Measurements from ENCODE around the gene TAF15. TPM values are rescaled to one million over a fixed set of nuclear protein-coding genes. Genes with fewer than 3 reads are reported as not detected.
A peak's percentile ranks its signal among the peaks of the same experiment; 100 is the strongest.

The TAF15 gene
- total and polyA plus RNA-seq, 2 of the 13 experiments (the other 11 are each of a cell fraction or from before 2014, with no cell fraction given): 25.2 to 26.5 TPM

DNA sequence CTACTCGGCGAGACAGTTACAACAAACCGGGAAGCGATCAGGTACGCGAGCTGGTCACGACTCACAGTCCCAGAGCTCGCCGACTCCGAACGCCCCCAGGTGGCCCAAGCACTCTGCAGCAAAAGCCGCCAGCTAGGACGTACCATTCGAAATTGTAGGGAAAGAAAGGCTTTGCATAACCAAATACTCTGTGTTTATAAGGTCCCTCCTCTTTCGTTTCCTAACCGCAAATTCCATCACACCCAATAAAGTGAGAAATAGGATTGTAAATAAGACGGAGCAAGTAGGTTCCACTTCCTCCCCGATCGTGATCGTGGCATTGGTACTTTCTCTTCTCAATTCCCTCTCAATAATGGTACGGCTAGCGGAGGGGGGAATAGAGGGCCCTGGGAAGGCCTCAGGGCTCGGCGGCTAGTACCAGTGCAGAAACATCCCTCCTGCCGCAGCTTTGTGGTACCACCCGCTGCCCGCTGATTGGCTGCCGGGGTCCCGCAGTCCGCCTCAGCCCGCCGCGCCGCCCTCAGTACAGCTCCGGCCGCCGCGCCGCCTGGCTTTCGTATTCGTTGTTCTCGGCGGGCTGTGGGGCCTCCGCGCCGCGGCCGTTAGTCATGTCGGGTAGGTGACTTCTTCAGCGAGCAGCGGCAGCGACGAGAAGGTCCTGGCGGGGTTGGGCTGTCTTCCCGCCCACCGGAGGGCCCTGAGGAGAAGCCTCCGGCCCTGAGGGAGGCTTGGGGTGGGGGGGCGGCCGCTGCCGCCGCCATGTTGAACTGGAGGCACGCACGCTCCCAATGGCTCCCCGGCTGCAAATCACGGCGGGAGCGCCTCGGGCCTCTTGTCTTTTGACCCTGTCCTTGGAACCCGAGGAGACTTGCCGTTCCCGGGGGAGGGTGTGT is at the start of gene TAF15 (continued):
- no peak for TF ChIP-seq TCF7L2 (IDR thresholded peaks at IDR 0.05; ENCODE audit: low read depth, low read length)
- TF ChIP-seq ZNF543 (CRISPR knock-in tag; IDR thresholded peaks at IDR 0.05): peak; percentile 91
- TF ChIP-seq, protein P1, sequence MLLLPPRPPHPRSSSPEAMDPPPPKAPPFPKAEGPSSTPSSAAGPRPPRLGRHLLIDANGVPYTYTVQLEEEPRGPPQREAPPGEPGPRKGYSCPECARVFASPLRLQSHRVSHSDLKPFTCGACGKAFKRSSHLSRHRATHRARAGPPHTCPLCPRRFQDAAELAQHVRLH (CRISPR knock-in tag; IDR thresholded peaks at IDR 0.05; ENCODE audit: borderline replicate concordance, low read depth): no peak
- no peak for TF ChIP-seq MIER3 (CRISPR knock-in tag; IDR thresholded peaks at IDR 0.05; ENCODE audit: borderline replicate concordance)
- TF ChIP-seq PHB2 (IDR thresholded peaks at IDR 0.05; ENCODE audit: partially characterized antibody): no peak
- TF ChIP-seq ZNF878 (CRISPR knock-in tag; IDR thresholded peaks at IDR 0.05): 0 out of 2 replicates have a peak, but pooled peaks have one; percentile 33
- no peak for TF ChIP-seq ZNF652 (CRISPR knock-in tag; IDR thresholded peaks at IDR 0.05; ENCODE audit: borderline replicate concordance, low read depth)
- TF ChIP-seq GATA4 (IDR thresholded peaks at IDR 0.05; ENCODE audit: borderline replicate concordance, low read depth): peak; percentile 85; the same call in 1 of the 2 replicates
- no peak for TF ChIP-seq SMAD1 (CRISPR knock-in tag; IDR thresholded peaks at IDR 0.05; ENCODE audit: borderline replicate concordance, low read depth)
- peak; percentile 94 for TF ChIP-seq ZNF607 (CRISPR knock-in tag; IDR thresholded peaks at IDR 0.05; ENCODE audit: borderline replicate concordance)
- peak; percentile 46 for TF ChIP-seq CBFB (CRISPR knock-in tag; IDR thresholded peaks at IDR 0.05)
- TF ChIP-seq ZNF451 (CRISPR knock-in tag; IDR thresholded peaks at IDR 0.05): no peak; the same call in 1 of the 2 replicates
- no peak for TF ChIP-seq SETDB1 (CRISPR knock-in tag; IDR thresholded peaks at IDR 0.05; ENCODE audit: borderline replicate concordance)
- no peak for TF ChIP-seq ONECUT2 (CRISPR knock-in tag; IDR thresholded peaks at IDR 0.05)
- TF ChIP-seq, protein P2, sequence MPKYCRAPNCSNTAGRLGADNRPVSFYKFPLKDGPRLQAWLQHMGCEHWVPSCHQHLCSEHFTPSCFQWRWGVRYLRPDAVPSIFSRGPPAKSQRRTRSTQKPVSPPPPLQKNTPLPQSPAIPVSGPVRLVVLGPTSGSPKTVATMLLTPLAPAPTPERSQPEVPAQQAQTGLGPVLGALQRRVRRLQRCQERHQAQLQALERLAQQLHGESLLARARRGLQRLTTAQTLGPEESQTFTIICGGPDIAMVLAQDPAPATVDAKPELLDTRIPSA (CRISPR knock-in tag; IDR thresholded peaks at IDR 0.05; ENCODE audit: borderline replicate concordance): peak; percentile 81; the same call in 1 of the 2 replicates
- TF ChIP-seq, protein P3, sequence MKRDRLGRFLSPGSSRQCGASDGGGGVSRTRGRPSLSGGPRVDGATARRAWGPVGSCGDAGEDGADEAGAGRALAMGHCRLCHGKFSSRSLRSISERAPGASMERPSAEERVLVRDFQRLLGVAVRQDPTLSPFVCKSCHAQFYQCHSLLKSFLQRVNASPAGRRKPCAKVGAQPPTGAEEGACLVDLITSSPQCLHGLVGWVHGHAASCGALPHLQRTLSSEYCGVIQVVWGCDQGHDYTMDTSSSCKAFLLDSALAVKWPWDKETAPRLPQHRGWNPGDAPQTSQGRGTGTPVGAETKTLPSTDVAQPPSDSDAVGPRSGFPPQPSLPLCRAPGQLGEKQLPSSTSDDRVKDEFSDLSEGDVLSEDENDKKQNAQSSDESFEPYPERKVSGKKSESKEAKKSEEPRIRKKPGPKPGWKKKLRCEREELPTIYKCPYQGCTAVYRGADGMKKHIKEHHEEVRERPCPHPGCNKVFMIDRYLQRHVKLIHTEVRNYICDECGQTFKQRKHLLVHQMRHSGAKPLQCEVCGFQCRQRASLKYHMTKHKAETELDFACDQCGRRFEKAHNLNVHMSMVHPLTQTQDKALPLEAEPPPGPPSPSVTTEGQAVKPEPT (CRISPR knock-in tag; IDR thresholded peaks at IDR 0.05; ENCODE audit: low read depth): no peak
- no peak for TF ChIP-seq ZNF382 (CRISPR knock-in tag; IDR thresholded peaks at IDR 0.05; ENCODE audit: borderline replicate concordance)
- peak; percentile 73; the same call in 1 of the 2 replicates for TF ChIP-seq BORCS8-MEF2B (CRISPR knock-in tag; IDR thresholded peaks at IDR 0.05)
- peak; percentile 92 to 98 for TF ChIP-seq POLR2A (IDR thresholded peaks at IDR 0.05; ENCODE audit: insufficient read depth in 1 of 2, low read depth in 2 of 2, low read length in 2 of 2)
- TF ChIP-seq ELF3 (CRISPR knock-in tag; IDR thresholded peaks at IDR 0.05): no peak; the same call in 1 of the 2 replicates
- TF ChIP-seq, protein P4, sequence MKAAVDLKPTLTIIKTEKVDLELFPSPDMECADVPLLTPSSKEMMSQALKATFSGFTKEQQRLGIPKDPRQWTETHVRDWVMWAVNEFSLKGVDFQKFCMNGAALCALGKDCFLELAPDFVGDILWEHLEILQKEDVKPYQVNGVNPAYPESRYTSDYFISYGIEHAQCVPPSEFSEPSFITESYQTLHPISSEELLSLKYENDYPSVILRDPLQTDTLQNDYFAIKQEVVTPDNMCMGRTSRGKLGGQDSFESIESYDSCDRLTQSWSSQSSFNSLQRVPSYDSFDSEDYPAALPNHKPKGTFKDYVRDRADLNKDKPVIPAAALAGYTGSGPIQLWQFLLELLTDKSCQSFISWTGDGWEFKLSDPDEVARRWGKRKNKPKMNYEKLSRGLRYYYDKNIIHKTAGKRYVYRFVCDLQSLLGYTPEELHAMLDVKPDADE (CRISPR knock-in tag; IDR thresholded peaks at IDR 0.05): no peak
- TF ChIP-seq, protein P5, sequence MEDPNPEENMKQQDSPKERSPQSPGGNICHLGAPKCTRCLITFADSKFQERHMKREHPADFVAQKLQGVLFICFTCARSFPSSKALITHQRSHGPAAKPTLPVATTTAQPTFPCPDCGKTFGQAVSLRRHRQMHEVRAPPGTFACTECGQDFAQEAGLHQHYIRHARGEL (CRISPR knock-in tag; IDR thresholded peaks at IDR 0.05): no peak
- TF ChIP-seq ZNF101 (CRISPR knock-in tag; IDR thresholded peaks at IDR 0.05; ENCODE audit: borderline replicate concordance, low read depth): no peak
- peak; percentile 94; the same call in 1 of the 2 replicates for TF ChIP-seq HOXA7 (CRISPR knock-in tag; IDR thresholded peaks at IDR 0.05)

Measured in HepG2 (cell line).